ENCODE data around the gene SLC25A42. TPM values are rescaled to one million over a fixed set of nuclear protein-coding genes. Genes with fewer than 3 reads are reported as not detected.

SLC25A42 gene
- total and polyA plus RNA-seq, 2 of the 13 experiments (the other 11 are each of a cell fraction or from before 2014, with no cell fraction given), result 12.8 to 18.3 TPM

DNA sequence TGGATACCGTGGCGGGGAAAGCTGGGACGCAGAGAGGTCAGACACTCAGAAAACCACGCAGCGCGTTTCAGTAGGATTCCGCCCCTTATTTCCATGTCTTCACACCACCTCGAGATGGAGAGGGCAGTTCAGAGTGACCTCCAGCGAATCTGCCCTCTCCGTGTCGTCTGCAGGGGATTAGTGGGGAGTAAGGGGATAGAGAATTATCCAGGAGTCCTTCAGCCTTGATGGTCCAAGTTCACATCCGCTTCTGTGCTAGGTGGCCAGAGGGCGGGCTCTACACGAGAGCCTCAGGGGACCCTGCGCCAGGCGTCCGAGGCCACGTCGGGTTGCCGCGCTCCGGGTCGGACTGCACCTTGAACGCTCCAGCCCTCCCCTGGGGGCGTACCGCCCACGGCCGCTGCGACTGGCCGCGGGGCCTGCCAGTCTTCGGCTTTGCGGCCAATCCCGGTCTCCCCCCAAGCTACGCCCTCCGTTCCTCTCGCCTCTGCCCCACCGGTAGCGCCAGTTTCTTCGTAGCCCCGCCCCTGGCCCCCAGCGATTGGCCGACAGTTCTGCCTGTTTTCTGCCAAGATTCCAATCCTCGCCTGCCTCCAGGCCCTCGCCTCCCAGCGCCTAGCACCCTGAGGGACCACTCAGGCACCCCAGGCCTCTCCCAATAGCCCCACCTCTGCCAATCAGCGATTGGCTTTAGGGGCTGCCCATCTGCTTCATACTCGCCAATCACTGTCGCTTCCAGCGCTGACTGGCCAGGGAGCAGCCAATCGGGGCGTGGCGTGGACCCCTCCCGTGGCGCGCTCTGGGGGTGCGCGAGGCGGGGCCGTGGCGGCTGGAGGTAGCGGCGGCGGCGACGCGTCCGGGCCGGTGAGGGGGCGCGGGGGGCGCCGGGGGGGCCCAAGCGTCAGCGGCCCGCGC is at the start of gene SLC25A42 (continued):
- TF ChIP-seq, protein P1, sequence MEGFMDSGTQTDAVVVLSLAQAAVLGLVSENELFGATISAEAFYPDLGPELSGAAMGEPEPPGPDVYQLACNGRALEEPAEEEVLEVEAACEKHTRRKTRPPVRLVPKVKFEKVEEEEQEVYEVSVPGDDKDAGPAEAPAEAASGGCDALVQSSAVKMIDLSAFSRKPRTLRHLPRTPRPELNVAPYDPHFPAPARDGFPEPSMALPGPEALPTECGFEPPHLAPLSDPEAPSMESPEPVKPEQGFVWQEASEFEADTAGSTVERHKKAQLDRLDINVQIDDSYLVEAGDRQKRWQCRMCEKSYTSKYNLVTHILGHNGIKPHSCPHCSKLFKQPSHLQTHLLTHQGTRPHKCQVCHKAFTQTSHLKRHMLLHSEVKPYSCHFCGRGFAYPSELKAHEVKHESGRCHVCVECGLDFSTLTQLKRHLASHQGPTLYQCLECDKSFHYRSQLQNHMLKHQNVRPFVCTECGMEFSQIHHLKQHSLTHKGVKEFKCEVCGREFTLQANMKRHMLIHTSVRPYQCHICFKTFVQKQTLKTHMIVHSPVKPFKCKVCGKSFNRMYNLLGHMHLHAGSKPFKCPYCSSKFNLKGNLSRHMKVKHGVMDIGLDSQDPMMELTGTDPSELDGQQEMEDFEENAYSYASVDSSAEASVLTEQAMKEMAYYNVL (CRISPR knock-in tag; IDR thresholded peaks at IDR 0.05; ENCODE audit: borderline replicate concordance), result no peak
- peak; percentile 96 for TF ChIP-seq RXRA (CRISPR knock-in tag; IDR thresholded peaks at IDR 0.05)
- TF ChIP-seq ASH2L (IDR thresholded peaks at IDR 0.05; ENCODE audit: insufficient read length, low read depth, low read length), result peak; percentile 63
- TF ChIP-seq ZNF879 (CRISPR knock-in tag; IDR thresholded peaks at IDR 0.05), result no peak
- no peak for TF ChIP-seq ELF3 (CRISPR knock-in tag; IDR thresholded peaks at IDR 0.05)
- peak; percentile 24 for TF ChIP-seq ZNF891 (CRISPR knock-in tag; IDR thresholded peaks at IDR 0.05)
- peak; percentile 82 for TF ChIP-seq GABPB1 (CRISPR knock-in tag; IDR thresholded peaks at IDR 0.05)
- peak; percentile 67; the same call in 1 of the 2 replicates for TF ChIP-seq KDM3A (CRISPR knock-in tag; IDR thresholded peaks at IDR 0.05; ENCODE audit: low read depth)
- 0 out of 2 replicates have a peak, but pooled peaks have one; percentile 5 for TF ChIP-seq HOXA5 (CRISPR knock-in tag; IDR thresholded peaks at IDR 0.05)
- TF ChIP-seq ISL2 (CRISPR knock-in tag; IDR thresholded peaks at IDR 0.05), result 0 out of 2 replicates have a peak, but pooled peaks have one; percentile 20
- TF ChIP-seq, protein P2, sequence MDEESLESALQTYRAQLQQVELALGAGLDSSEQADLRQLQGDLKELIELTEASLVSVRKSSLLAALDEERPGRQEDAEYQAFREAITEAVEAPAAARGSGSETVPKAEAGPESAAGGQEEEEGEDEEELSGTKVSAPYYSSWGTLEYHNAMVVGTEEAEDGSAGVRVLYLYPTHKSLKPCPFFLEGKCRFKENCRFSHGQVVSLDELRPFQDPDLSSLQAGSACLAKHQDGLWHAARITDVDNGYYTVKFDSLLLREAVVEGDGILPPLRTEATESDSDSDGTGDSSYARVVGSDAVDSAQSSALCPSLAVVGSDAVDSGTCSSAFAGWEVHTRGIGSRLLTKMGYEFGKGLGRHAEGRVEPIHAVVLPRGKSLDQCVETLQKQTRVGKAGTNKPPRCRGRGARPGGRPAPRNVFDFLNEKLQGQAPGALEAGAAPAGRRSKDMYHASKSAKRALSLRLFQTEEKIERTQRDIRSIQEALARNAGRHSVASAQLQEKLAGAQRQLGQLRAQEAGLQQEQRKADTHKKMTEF (CRISPR knock-in tag; IDR thresholded peaks at IDR 0.05), result peak; percentile 64
- peak; percentile 78; the same call in 1 of the 2 replicates for TF ChIP-seq PITX1 (CRISPR knock-in tag; IDR thresholded peaks at IDR 0.05)
- no peak for TF ChIP-seq ZNF44 (CRISPR knock-in tag; IDR thresholded peaks at IDR 0.05)
- TF ChIP-seq ZNF251 (CRISPR knock-in tag; IDR thresholded peaks at IDR 0.05), result 0 out of 2 replicates have a peak, but pooled peaks have one; percentile 46
- 0 out of 2 replicates have a peak, but pooled peaks have one; percentile 28 for TF ChIP-seq ZNF614 (CRISPR knock-in tag; IDR thresholded peaks at IDR 0.05; ENCODE audit: borderline replicate concordance)
- TF ChIP-seq SRSF1 (optimal IDR thresholded peaks at IDR 0.05; ENCODE audit: low read depth, low read length), result peak; percentile 83
- TF ChIP-seq ZNF160 (CRISPR knock-in tag; IDR thresholded peaks at IDR 0.05), result no peak
- TF ChIP-seq, protein P3, sequence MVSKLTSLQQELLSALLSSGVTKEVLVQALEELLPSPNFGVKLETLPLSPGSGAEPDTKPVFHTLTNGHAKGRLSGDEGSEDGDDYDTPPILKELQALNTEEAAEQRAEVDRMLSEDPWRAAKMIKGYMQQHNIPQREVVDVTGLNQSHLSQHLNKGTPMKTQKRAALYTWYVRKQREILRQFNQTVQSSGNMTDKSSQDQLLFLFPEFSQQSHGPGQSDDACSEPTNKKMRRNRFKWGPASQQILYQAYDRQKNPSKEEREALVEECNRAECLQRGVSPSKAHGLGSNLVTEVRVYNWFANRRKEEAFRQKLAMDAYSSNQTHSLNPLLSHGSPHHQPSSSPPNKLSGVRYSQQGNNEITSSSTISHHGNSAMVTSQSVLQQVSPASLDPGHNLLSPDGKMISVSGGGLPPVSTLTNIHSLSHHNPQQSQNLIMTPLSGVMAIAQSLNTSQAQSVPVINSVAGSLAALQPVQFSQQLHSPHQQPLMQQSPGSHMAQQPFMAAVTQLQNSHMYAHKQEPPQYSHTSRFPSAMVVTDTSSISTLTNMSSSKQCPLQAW (CRISPR knock-in tag; IDR thresholded peaks at IDR 0.05), result peak; percentile 48
- no peak for TF ChIP-seq HNRNPK (IDR thresholded peaks at IDR 0.05; ENCODE audit: low read depth, low read length, poor library complexity, severe bottlenecking)
- TF ChIP-seq IKZF4 (CRISPR knock-in tag; IDR thresholded peaks at IDR 0.05; ENCODE audit: borderline replicate concordance, low read depth, not compliant biosample characterization), result peak; percentile 29
- TF ChIP-seq ZNF33A (CRISPR knock-in tag; IDR thresholded peaks at IDR 0.05; ENCODE audit: borderline replicate concordance), result no peak
- TF ChIP-seq, protein P4, sequence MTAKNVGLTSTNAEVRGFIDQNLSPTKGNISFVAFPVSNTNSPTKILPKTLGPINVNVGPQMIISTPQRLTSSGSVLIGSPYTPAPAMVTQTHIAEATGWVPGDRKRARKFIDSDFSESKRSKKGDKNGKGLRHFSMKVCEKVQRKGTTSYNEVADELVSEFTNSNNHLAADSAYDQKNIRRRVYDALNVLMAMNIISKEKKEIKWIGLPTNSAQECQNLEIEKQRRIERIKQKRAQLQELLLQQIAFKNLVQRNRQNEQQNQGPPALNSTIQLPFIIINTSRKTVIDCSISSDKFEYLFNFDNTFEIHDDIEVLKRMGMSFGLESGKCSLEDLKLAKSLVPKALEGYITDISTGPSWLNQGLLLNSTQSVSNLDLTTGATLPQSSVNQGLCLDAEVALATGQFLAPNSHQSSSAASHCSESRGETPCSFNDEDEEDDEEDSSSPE (CRISPR knock-in tag; IDR thresholded peaks at IDR 0.05), result peak; percentile 81
- peak; percentile 84 for TF ChIP-seq GATAD1 (CRISPR knock-in tag; IDR thresholded peaks at IDR 0.05)

Data from HepG2 (cell line).